GM12891 (cell line): Measurements from ENCODE around the gene MAMDC2.

Experiments used
- PAX5 ChIP-seq: IDR thresholded peaks from 2 replicates; pipeline ENCODE4 v1.6.1; 2011; ENCODE audit warnings: low read length, moderate library complexity, mild to moderate bottlenecking; ENCODE audit not compliant: insufficient read depth, severe bottlenecking
- POLR2A ChIP-seq: IDR thresholded peaks from 2 replicates; pipeline ENCODE4 v1.6.1; 2011; ENCODE audit warnings: low read depth, low read length, control low read depth
- POLR2AphosphoS5 ChIP-seq: IDR thresholded peaks from 2 replicates; pipeline ENCODE4 v1.6.1; 2011; ENCODE audit warnings: low read depth, low read length, control low read depth
- SPI1 ChIP-seq: IDR thresholded peaks from 2 replicates; pipeline ENCODE4 v1.6.1; 2011; ENCODE audit warnings: low read depth, low read length, control low read depth
- TAF1 ChIP-seq: IDR thresholded peaks from 2 replicates; pipeline ENCODE4 v1.6.1; 2011; ENCODE audit warnings: low read depth, low read length, control low read depth

- TF ChIP-seq SPI1 (no peak), POLR2AphosphoS5 (no peak), POLR2A (no peak), TAF1 (no peak), PAX5 (no peak)
Measured at GRCh38 chr9:70094747-70095146, 51.1 kb downstream of the MAMDC2 start.
